Ammon's horn (tissue), 1 donor: ENCODE measurements around the gene HPRT1.
"Not testable (repeated sequence)": the region's sequence is repeated elsewhere in the genome, so short reads cannot be mapped to it uniquely, and the experiment has no call there.

ENCODE experiments used
- DNase-seq: peaks from one replicate; pipeline ENCODE4 v3.0.0-alpha.2; 2016; ENCODE audit warnings: low spot score

HPRT1 gene, protein sequence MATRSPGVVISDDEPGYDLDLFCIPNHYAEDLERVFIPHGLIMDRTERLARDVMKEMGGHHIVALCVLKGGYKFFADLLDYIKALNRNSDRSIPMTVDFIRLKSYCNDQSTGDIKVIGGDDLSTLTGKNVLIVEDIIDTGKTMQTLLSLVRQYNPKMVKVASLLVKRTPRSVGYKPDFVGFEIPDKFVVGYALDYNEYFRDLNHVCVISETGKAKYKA

DNA sequence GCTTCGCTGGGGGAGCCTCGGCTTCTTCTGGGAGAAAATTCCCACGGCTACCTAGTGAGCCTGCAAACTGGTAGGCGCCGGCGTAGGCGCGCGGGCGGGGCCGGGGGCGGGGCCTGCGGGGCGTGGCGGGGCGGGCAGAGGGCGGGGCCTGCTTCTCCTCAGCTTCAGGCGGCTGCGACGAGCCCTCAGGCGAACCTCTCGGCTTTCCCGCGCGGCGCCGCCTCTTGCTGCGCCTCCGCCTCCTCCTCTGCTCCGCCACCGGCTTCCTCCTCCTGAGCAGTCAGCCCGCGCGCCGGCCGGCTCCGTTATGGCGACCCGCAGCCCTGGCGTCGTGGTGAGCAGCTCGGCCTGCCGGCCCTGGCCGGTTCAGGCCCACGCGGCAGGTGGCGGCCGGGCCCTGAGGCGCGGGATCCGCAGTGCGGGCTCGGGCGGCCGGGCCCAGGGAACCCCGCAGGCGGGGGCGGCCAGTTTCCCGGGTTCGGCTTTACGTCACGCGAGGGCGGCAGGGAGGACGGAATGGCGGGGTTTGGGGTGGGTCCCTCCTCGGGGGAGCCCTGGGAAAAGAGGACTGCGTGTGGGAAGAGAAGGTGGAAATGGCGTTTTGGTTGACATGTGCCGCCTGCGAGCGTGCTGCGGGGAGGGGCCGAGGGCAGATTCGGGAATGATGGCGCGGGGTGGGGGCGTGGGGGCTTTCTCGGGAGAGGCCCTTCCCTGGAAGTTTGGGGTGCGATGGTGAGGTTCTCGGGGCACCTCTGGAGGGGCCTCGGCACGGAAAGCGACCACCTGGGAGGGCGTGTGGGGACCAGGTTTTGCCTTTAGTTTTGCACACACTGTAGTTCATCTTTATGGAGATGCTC lies at the start of gene HPRT1:
Gene HPRT1, plus strand, starts transcription at position 161 of the 857 bp plus-strand sequence. Its CDS starts 147 bp downstream, at position 308.
- peak; percentile 84 for DNase-seq

DNA sequence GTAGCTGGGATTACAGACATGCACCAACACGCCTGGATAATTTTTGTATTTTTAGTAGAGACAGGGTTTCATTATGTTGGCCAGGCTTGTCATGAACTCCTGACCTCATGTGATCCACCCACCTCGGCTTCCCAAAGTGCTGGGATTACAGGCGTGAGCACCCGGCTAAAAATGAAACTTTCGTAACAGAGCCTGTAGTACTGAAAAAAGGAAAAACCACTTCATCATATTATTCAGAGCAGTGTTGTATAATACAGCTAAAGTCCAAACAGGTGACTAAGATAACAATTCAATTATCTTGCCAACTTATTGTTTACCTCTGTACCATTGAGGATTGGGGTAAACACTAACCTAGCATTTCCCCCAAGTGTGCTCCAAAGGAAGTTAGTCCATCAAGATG lies 43.9 kb upstream of the HPRT1 start:
- no peak for DNase-seq

DNA sequence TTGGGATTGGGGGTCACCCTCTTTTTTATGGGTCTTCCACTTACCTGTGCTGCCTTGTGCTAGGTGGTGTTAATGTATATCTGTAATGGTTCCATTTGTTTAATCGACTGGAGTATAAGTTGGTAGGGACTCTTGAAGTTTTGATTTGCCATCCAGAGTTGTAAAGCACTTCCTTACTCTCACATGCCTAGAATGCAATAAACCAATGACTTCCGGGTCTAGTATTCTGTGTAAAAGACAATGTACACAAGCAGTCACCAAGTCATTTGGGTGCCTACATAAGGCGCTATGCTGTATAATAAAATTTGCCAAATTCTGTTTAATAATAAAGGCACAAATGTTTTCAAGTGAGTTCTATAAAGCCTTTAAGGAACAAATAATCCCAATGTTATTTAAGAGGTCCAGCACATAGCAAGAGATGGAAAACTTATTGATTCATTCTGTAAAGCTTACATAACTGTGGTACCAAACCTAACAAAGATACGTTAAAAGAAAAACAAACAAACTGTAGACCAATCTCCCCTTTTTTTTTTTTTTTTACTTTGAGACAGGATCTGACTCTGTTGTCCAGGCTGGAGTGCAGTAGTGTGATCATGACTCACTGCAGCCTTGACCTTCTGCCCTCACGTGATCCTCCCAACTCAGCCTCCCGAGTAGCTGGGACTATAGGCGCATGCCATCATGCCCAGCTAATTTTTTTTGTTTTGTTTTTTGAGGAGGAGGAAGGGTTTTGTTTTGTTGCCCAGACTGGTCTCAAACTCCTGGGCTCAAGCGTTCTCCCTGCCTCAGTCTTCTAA lies 41.5 kb upstream of the HPRT1 start:
- no peak for DNase-seq

DNA sequence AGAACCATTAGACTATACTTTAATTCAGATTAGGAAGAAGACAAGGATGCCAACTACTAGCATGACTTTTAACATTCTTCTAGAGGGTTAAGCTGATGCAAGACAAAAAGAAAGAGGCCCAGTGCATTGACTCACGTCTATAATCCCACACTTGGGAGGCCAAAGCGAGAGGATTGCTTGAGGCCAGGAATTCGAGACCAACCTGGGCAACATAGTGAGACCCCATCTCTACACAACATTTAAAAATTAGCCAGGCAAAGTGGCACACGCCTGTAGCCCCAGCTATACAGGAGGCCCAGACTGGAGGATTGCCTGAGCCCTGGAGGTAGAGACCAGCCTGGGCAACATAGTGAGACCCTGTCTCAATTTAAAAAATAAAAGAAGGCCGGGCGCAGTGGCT lies 40.2 kb upstream of the HPRT1 start:
- DNase-seq: no peak

DNA sequence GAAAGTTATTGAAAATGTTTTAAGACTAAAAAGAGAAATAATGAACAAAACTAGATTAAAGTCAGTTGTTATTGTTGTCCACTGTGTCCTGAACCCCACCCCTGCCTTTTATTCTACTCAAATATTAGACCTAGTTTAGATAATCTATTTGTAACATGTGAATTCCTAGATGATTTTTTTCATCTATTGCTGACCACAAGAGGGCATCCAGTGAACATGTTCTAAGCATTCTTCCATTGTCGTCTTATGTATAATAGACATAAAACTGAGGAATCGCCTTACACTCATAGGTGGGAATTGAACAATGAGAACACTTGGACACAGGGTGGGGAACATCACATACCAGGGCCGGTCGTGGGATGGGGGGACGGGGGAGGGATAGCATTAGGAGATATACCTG lies 36.4 kb upstream of the HPRT1 start:
- peak; percentile 16 for DNase-seq

DNA sequence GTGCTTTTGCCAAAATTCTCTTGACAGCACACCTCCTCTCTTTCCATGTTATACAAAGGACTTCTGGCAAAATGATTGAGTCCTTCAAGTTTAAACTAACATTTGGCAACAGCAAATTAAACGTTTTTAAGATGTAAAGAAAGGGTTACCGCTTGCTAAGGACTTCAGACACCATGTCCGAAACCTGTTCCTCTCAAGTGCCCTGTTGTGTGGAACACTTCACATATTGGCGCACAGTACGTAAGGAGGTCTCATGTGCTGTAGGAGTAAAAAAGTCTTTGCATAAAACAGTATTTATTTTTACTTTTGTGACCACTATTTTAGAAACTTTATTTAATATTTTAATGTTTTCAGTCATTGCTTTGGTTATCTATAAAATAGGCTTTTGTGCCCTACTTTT lies 33.7 kb upstream of the HPRT1 start:
- no peak for DNase-seq

DNA sequence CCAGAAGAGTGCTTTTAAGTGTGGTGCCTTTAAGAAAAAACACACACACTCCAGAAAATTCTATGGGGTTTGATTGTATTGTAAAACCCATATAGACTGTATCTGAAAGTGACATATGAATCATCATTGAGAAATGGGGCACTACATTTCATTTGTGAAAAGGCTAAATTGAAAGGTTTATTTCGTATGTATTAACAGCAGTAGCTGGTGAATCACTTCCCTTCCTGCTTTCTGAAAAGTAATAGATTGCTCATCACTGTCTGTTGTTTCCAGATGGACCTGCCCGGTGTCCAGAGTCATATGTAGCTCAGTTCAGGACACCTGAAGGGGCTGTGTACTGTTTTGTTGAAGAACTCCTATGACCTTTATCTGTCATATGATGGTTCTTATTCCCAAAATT lies 28.1 kb upstream of the HPRT1 start:
- no peak for DNase-seq

DNA sequence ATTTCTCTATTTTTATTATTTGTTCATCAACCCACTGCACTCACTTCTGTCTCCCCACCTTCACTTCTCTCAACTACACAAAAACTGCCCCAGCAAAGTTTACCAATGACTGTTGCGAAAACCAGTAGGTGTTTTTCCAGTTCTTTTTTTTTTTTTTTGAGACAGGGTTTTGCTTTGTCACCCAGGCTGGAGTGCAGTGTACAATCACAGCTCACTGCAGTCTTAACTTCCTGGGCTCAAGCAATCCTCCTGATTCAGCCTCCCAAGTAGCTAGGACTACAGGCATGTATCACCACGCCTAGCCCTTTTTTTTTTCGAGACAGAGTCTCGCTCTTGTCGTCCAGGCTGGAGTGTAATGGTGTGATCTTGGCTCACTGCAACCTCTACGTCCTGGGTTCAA lies 24.1 kb upstream of the HPRT1 start:
- no peak for DNase-seq

DNA sequence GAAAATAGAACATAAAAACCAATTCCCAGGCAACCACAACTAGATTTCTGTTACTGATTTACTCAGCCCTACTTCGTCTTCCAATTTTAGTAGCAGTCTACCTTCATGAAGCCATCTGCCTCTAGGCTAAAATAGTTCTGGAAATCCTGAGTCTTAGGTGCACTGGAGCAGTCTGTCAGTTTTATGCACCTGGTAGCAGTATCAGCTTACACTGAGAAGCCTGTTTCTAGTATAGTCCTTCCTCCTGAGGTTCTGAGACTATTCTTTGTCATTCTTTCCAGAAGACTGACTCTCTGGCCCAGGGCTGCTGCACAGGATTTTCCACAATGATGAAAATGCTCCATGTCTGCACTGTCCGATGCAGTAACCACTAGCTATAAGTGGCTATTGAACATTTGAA lies 16.9 kb upstream of the HPRT1 start:
- no peak for DNase-seq

DNA sequence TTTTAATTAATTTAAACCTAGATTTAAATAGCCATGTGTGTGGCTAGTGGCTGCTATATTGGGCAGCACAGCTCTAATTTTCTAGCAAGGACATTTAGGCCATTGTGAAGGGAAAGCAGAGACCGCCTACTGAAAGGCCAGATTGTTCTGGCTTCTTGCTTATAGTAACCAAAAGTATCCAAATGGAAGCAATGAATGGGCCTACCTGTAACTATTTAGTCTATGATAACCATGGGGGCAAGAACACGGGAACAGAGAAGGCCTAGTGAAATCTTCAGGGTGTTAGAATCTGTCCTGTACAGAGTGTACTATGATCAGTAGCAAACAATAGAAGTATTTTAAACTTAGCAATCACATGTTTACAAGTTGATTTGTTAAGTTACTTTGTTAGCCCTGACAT lies 16.5 kb upstream of the HPRT1 start:
- no peak for DNase-seq

DNA sequence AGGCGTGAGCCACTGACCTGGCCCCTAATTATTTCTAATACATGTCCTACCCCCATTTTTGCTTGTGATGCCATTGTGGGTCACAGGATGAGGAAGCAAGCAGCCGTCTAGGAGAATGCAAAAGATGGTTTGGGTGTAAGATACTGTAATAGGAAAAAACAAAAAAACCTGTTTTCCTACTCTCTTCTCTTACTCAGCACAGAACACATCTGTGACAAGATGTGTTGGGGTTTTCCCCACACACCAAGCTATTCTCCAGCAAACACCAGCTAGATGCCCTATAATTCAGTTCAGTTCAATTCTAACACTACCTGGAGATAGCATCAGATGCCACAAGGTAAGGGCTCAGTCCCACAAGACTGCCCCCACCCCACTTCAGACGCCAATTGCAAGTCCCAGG lies 15.3 kb upstream of the HPRT1 start:
- DNase-seq: no peak

DNA sequence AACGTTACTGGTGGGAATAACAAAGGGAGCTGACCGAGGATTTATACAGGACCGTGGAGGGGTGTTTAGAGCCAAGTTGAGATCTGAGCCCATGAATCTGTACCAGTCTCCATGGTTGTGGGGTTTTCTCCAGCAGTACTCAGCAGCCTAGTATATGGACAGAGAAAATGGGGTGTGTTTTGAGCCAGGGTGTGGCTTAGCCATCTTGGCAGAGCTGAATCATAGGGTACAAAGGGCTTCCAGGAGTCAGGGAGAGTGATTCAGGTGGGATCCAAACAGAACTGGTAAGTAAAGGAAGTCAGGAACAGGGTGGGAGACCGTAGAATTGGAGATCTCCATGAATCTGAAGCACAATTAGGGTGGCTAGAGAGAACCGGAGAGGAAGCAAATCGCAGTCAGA lies 7.4 kb upstream of the HPRT1 start:
- no peak for DNase-seq

DNA sequence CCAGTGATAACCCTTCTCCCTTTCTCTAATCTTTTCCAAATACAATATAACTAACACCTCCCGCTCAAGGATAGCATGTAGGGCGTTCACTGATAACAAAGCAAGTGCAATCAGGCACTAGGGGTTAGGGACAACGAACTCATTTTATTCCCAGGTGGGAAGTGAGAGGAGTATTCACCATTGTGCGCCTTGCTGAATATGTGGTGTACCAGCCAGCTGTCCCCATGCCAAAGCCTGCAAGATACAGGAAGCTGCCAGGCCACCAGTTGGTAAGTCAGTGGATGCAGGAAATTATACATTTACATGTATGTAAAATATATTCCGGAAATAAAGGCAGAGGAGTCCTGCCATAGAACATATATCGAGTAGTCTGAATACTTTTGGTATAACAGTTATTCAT lies 6.3 kb upstream of the HPRT1 start:
- DNase-seq: no peak

DNA sequence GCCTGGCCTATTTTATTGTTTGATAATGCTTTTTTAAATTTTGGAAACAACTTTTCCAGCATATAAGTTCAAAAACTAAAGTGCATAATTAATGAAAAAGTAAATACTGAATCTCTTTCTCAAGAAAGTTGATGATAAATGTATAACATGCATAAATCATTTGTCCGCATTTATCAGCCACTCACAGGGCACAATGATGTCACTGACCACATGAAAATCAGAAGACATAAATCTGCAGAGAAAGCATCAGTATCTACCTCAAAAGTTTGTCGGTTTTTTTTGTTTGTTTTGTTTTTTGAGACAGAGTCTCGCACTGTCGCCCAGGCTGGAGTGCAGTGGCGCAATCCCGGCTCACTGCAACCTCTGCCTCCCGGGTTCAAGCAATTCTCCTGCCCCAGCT lies 5.5 kb upstream of the HPRT1 start:
- DNase-seq: no peak

DNA sequence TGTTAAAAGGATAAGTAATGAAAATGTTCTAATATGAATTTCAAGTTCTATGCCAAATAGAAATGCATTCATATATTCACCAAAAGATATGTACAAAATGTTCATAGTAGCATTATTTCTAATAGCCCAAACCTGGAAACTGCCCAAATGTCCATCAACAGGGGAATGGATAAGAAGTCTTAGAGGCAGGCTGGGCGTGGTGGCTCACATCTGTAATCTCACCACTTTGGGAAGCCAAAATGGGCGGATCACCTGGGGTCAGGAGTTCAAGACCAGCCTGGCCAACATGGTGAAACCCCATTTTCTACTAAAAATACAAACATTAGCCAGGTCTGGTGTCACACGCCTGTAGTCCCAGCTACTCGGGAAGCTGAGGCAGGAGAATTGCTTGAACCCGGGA lies 2.3 kb upstream of the HPRT1 start:
- DNase-seq: no peak

DNA sequence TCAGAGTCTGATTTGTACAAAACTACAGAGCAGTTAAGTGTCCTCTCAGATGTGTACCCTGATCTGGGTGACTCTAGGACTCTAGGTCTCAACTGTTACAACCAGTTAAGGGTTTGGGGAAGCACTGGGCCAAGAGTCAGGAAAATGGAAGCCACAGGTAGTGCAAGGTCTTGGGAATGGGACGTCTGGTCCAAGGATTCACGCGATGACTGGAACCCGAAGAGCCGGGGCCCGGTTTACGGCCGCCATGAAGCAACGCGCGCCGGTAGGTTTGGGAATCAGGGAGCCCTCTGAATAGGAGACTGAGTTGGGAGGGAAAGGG lies 321 bp upstream of the HPRT1 start:
- no peak for DNase-seq

DNA sequence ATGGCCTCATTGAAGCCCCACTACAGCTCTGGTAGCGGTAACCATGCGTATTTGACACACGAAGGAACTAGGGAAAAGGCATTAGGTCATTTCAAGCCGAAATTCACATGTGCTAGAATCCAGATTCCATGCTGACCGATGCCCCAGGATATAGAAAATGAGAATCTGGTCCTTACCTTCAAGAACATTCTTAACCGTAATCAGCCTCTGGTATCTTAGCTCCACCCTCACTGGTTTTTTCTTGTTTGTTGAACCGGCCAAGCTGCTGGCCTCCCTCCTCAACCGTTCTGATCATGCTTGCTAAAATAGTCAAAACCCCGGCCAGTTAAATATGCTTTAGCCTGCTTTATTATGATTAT lies 876 bp downstream of the HPRT1 start:
- peak; percentile 2 for DNase-seq

DNA sequence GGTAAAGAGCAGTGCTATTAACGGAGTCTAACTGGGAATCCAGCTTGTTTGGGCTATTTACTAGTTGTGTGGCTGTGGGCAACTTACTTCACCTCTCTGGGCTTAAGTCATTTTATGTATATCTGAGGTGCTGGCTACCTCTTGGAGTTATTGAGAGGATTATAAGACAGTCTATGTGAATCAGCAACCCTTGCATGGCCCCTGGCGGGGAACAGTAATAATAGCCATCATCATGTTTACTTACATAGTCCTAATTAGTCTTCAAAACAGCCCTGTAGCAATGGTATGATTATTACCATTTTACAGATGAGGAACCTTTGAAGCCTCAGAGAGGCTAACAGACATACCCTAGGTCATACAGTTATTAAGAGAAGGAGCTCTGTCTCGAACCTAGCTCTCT lies 1.5 kb downstream of the HPRT1 start:
- no peak for DNase-seq

DNA sequence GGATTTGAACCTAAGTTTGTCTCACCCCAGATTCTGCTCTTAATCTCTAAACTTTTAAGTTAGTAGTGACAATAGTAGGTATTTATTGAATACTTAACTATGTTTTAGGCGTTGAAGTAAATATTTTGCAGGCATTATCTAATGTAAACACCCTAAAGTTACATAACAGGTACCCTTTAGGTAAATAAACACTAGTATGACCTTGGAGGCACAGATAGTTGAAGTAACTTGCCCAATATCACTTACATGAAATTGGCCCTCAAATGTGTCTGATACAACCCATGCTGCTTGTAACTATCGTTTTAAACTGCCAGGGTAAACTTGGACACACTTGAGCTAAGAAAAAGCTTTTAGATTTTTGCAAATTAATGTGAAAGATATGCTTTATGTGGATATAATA lies 3.0 kb downstream of the HPRT1 start:
- DNase-seq: no peak

DNA sequence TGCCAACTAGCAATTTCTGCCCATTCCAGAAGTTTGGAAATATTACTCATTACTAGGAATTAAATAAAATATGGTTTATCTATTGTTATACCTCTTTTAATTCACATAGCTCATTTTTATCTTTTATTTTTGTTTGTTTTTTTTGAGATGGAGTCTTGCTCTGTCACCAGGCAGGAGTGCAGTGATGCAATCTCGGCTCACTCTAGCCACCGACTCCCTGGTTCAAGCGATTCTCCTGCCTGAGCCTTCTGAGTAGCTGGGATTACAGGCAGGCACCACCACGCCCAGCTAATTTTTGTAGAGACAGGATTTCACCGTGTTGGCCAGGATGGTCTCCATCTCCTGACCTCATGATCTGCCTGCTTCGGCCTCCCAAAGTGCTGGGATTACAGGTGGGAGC lies 4.5 kb downstream of the HPRT1 start:
- DNase-seq: not testable (repeated sequence)

DNA sequence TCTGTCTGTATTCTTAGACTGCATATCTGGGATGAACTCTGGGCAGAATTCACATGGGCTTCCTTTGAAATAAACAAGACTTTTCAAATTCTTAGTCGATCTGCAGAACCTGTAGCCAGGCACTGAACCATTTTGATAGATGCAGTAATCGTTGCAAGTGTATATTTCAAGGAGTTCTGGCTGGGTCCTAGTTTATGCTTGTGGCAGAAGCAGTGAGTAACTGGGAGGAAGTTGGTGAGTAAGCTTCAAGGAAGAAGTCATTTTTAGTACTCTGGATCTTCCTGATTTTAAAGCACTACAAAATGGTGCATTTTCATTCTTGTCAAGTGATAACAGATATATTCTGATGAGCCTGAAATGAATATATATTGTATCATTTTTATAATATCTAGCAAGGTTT lies 9.5 kb downstream of the HPRT1 start:
- DNase-seq: no peak

DNA sequence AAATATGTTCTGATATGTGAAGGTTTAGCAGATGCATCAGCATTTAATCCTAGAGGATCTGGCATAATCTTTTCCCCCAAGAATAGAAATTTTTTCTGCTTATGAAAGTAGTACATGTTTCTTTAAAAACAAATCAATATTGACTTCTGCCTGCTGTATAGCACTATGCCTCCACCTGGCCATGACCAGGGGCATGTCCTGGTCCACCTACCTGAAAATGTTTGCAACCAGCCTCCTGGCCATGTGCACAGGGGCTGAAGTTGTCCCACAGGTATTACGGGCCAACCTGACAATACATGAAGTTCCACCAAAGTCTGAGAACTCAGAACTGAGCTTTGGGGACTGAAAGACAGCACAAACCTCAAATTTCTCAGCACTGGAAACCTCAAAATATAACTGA lies 10.0 kb downstream of the HPRT1 start:
- no peak for DNase-seq

DNA sequence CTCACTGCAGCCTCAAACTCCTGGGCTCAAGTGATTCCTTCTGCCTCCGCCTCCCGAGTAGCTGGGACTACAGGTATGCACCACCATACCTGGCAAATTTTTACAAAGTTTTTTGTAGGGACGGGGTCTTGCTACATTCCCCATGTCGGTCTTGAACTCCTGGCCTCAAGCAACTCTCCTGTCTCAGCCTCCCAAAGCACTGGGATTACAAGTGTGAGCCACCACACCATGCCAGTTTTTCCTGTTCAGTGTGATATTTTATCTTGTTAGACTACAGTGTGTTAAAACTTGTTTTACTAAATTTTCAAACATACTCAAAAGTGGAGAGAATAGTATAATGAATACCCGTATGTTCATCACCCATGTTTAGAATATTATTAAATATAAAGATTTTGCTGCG lies 12.1 kb downstream of the HPRT1 start:
- no peak for DNase-seq
